HepG2 (cell line): ENCODE results near the gene C12orf56. TPM values are rescaled to one million over a fixed set of nuclear protein-coding genes. Genes with fewer than 3 reads are reported as not detected.
A peak's percentile ranks its signal among the peaks of the same experiment; 100 is the strongest.

Source experiments
- ARID2 ChIP-seq: sonication (generic); formaldehyde crosslinking; IDR thresholded peaks from 2 replicates; pipeline ENCODE4 v1.8.1; 2022; ENCODE audit warnings: mild to moderate bottlenecking, missing genetic modification reagents, borderline replicate concordance
- ATAD3A ChIP-seq: sonication (generic); formaldehyde crosslinking; IDR thresholded peaks from 2 replicates; pipeline ENCODE4 v1.4.0; 2020; ENCODE audit warnings: missing genetic modification reagents
- CC2D1A ChIP-seq: sonication (generic); formaldehyde crosslinking; IDR thresholded peaks from 2 replicates; pipeline ENCODE4 v1.8.1; 2023; ENCODE audit warnings: mild to moderate bottlenecking, missing genetic modification reagents
- FIP1L1 ChIP-seq: fragments of 200-400 bp; formaldehyde crosslinking; IDR thresholded peaks from 2 replicates; pipeline ENCODE4 v1.6.1; 2018; ENCODE audit warnings: low read depth, mild to moderate bottlenecking, low read length, moderate library complexity, borderline replicate concordance; ENCODE audit not compliant: insufficient read depth
- HBP1 ChIP-seq: IDR thresholded peaks from 2 replicates; pipeline ENCODE4 v1.6.1; 2016; ENCODE audit warnings: low read depth, control low read depth
- HNRNPLL ChIP-seq: fragments of 200-400 bp; formaldehyde crosslinking; IDR thresholded peaks from 2 replicates; pipeline ENCODE4 v1.6.1; 2017; ENCODE audit warnings: mild to moderate bottlenecking, low read depth, low read length; ENCODE audit not compliant: poor library complexity, severe bottlenecking
- KLF6 ChIP-seq: IDR thresholded peaks from 2 replicates; pipeline ENCODE4 v1.8.0; 2016; ENCODE audit warnings: missing biosample characterization, missing genetic modification reagents
- MYPOP ChIP-seq: sonication (generic); formaldehyde crosslinking; IDR thresholded peaks from 2 replicates; pipeline ENCODE4 v1.8.1; 2023; ENCODE audit warnings: mild to moderate bottlenecking, moderate library complexity, missing genetic modification reagents
- NRL ChIP-seq: sonication (generic); formaldehyde crosslinking; IDR thresholded peaks from 2 replicates; pipeline ENCODE4 v1.5.0; 2020; ENCODE audit warnings: missing genetic modification reagents, mild to moderate bottlenecking, moderate library complexity, borderline replicate concordance
- POLR2A ChIP-seq, 2 experiments: IDR thresholded peaks; 2 replicates each; pipeline ENCODE4 v1.6.1; 2011; ENCODE audit warnings: low read depth in 2 of 2, low read length in 2 of 2, mild to moderate bottlenecking in 1 of 2, moderate library complexity in 1 of 2; ENCODE audit not compliant: insufficient read depth in 1 of 2
- RBM39 ChIP-seq: fragments of 200-400 bp; formaldehyde crosslinking; IDR thresholded peaks from one replicate; pipeline ENCODE4 v1.6.1; 2018; ENCODE audit warnings: antibody characterized with exemption, mild to moderate bottlenecking, low read depth, low read length; ENCODE audit not compliant: poor library complexity, severe bottlenecking
- RXRB ChIP-seq: IDR thresholded peaks from 2 replicates; pipeline ENCODE4 v1.6.1; 2016; ENCODE audit warnings: borderline replicate concordance, missing genetic modification reagents, missing compliant biosample characterization
- SSRP1 ChIP-seq: IDR thresholded peaks from 2 replicates; pipeline ENCODE4 v1.6.1; 2016; ENCODE audit warnings: control low read depth
- YY1 ChIP-seq: IDR thresholded peaks from 2 replicates; pipeline ENCODE4 v1.6.1; 2011; ENCODE audit warnings: low read length, low read depth, moderate library complexity, mild to moderate bottlenecking; ENCODE audit not compliant: insufficient read depth, insufficient replicate concordance
- ZFP62 ChIP-seq: sonication (generic); formaldehyde crosslinking; IDR thresholded peaks from 2 replicates; pipeline ENCODE4 v1.4.0; 2020; ENCODE audit warnings: missing genetic modification reagents
- ZIK1 ChIP-seq: sonication (generic); formaldehyde crosslinking; IDR thresholded peaks from 2 replicates; pipeline ENCODE4 v1.5.0; 2020; ENCODE audit warnings: mild to moderate bottlenecking, low read depth, missing genetic modification reagents, borderline replicate concordance
- ZNF333 ChIP-seq: sonication (generic); formaldehyde crosslinking; IDR thresholded peaks from 2 replicates; pipeline ENCODE4 v1.4.0; 2020; ENCODE audit warnings: mild to moderate bottlenecking, missing genetic modification reagents, borderline replicate concordance
- ZNF547 ChIP-seq: sonication (generic); formaldehyde crosslinking; IDR thresholded peaks from 2 replicates; pipeline ENCODE4 v1.5.1; 2020; ENCODE audit warnings: mild to moderate bottlenecking, missing genetic modification reagents
- ZNF549 ChIP-seq: sonication (generic); formaldehyde crosslinking; IDR thresholded peaks from 2 replicates; pipeline ENCODE4 v1.5.0; 2020; ENCODE audit warnings: missing genetic modification reagents
- ZNF776 ChIP-seq: sonication (generic); formaldehyde crosslinking; IDR thresholded peaks from 2 replicates; pipeline ENCODE4 v1.4.0; 2020; ENCODE audit warnings: mild to moderate bottlenecking, missing genetic modification reagents
- ZNF777 ChIP-seq: sonication (generic); formaldehyde crosslinking; IDR thresholded peaks from 2 replicates; pipeline ENCODE4 v1.4.0; 2020; ENCODE audit warnings: missing genetic modification reagents
- ZNF790 ChIP-seq: sonication (generic); formaldehyde crosslinking; IDR thresholded peaks from 2 replicates; pipeline ENCODE4 v1.8.0; 2022; ENCODE audit warnings: missing genetic modification reagents, mild to moderate bottlenecking, borderline replicate concordance
- polyA plus RNA-seq, 8 experiments: library from polyadenylated mRNA; depleted of rRNA in 3 of 8; stranded (reverse) in 7 of 8; unstranded in 1 of 8; fragments of >200 nt; fragmentation: Illumina TruSeq in 4 of 8; extraction: Trizol in 4 of 8; gene quantifications; 2 replicates each; pipeline versions ENCODE4 v1.2.1 to v1.2.3, GENCODE V29; 2011 to 2016; ENCODE audit warnings: low read depth in 4 of 8, missing spikeins in 1 of 8, mixed read lengths in 1 of 8; ENCODE audit not compliant: insufficient read depth in 1 of 8
- total RNA-seq, 5 experiments: library from RNA; depleted of rRNA; stranded (reverse); fragments of >200 nt; fragmentation: Illumina TruSeq; extraction: Trizol; gene quantifications; 2 replicates each; pipeline ENCODE4 v1.2.3, GENCODE V29; 2016; ENCODE audit warnings: low read depth in 1 of 5
- TF ChIP-seq, protein P1 (sequence below): sonication (generic); formaldehyde crosslinking; IDR thresholded peaks from 2 replicates; pipeline ENCODE4 v1.5.0; 2020; ENCODE audit warnings: mild to moderate bottlenecking, missing genetic modification reagents, moderate library complexity

C12orf56 gene
- total and polyA plus RNA-seq, 2 of the 13 experiments (the other 11 are each of a cell fraction or from before 2014, with no cell fraction given): 0.07 TPM; not detected in 1

- TF ChIP-seq MYPOP (CRISPR knock-in tag) (no peak), ZFP62 (CRISPR knock-in tag) (no peak), ARID2 (CRISPR knock-in tag) (no peak), ZNF333 (CRISPR knock-in tag) (no peak), ZNF790 (CRISPR knock-in tag) (no peak), YY1 (no peak), ZNF549 (CRISPR knock-in tag) (no peak), ZNF776 (CRISPR knock-in tag) (peak; percentile 32; the same call in 1 of the 2 replicates), RBM39 (no peak), ZIK1 (CRISPR knock-in tag) (no peak), FIP1L1 (no peak), KLF6 (CRISPR knock-in tag) (no peak), POLR2A (IDR thresholded peaks at IDR 0.05; ENCODE audit: insufficient read depth in 1 of 2, low read depth in 2 of 2, low read length in 2 of 2) (no peak), ZNF777 (CRISPR knock-in tag) (peak; percentile 77), SSRP1 (no peak), CC2D1A (no peak), HBP1 (CRISPR knock-in tag) (no peak), RXRB (no peak), ATAD3A (CRISPR knock-in tag) (no peak), NRL (CRISPR knock-in tag) (0 out of 2 replicates have a peak, but pooled peaks have one; percentile 31), HNRNPLL (peak; percentile 28), ZNF547 (CRISPR knock-in tag) (peak; percentile 58; the same call in 1 of the 2 replicates)
- TF ChIP-seq, protein P1, sequence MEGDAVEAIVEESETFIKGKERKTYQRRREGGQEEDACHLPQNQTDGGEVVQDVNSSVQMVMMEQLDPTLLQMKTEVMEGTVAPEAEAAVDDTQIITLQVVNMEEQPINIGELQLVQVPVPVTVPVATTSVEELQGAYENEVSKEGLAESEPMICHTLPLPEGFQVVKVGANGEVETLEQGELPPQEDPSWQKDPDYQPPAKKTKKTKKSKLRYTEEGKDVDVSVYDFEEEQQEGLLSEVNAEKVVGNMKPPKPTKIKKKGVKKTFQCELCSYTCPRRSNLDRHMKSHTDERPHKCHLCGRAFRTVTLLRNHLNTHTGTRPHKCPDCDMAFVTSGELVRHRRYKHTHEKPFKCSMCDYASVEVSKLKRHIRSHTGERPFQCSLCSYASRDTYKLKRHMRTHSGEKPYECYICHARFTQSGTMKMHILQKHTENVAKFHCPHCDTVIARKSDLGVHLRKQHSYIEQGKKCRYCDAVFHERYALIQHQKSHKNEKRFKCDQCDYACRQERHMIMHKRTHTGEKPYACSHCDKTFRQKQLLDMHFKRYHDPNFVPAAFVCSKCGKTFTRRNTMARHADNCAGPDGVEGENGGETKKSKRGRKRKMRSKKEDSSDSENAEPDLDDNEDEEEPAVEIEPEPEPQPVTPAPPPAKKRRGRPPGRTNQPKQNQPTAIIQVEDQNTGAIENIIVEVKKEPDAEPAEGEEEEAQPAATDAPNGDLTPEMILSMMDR (CRISPR knock-in tag): 0 out of 2 replicates have a peak, but pooled peaks have one; percentile 12
These were observed at the start of gene C12orf56 (continued) for GRCh38 chr12:64390275-64390851.
